Measurements from ENCODE around the gene ERBB4. TPM values are rescaled to one million over a fixed set of nuclear protein-coding genes. Genes with fewer than 3 reads are reported as not detected.

ERBB4 gene
- polyA plus RNA-seq, 2 of the 4 experiments (the other 2 are of a cell fraction): not detected

GRCh38 chr2:211449819-211450218 is 1088.8 kb downstream of the ERBB4 start:
- FAIRE-seq (no peak), DNase-seq (ENCODE audit: low read depth in 1 of 2, low spot score in 1 of 2) (no peak), ATAC-seq (no peak)
- CTCF ChIA-PET: no interaction called here
- Histone ChIP-seq H3K4me3 (no peak overlapping the region), H3K9me3 (no peaks in the 10 kb centered on the region), H3K4me2 (no peak overlapping the region), H3K27ac (no peak overlapping the region), H3K4me1 (no peaks in the 10 kb centered on the region)
- no peak for TF ChIP-seq ESRRA (IDR thresholded peaks at IDR 0.05; ENCODE audit: borderline replicate concordance, low read length)
- TF ChIP-seq ZFP36 (IDR thresholded peaks at IDR 0.05; ENCODE audit: borderline replicate concordance, partially characterized antibody): peak; percentile 20
- POLR2A ChIA-PET: no interaction called here
- 65% methylated on average over 1 of the region's 1 CpG for WGBS (ENCODE audit: missing lambda C conversion rate)

GRCh38 chr2:211447548-211447947 is 1091.1 kb downstream of the ERBB4 start:
- 38% methylated on average over 1 of the region's 1 CpG for WGBS (ENCODE audit: missing lambda C conversion rate)
- CTCF ChIA-PET: interaction anchor here (1.2 kb wide), 1 partner anchor 8 kb away, joined by 3 read pairs; no protein-coding TSS in a partner anchor
- Histone ChIP-seq H3K4me1 (no peaks in the 10 kb centered on the region), H3K4me2 (no peak overlapping the region), H3K9me3 (no peaks in the 10 kb centered on the region), H3K27ac (no peak overlapping the region), H3K4me3 (no peak overlapping the region)
- TF ChIP-seq JUNB (IDR thresholded peaks at IDR 0.05) (no peak), RNF2 (IDR thresholded peaks at IDR 0.05; ENCODE audit: borderline replicate concordance, low read depth) (no peak), CEBPB (IDR thresholded peaks at IDR 0.05) (no peak), REST (IDR thresholded peaks at IDR 0.05) (no peak), TP53 (CRISPR knock-in tag; IDR thresholded peaks at IDR 0.05) (no peak), ZNF302 (CRISPR knock-in tag; IDR thresholded peaks at IDR 0.05) (no peak), HMGXB4 (CRISPR knock-in tag; IDR thresholded peaks at IDR 0.05; ENCODE audit: borderline replicate concordance) (no peak), POLR2AphosphoS2 (conservative IDR thresholded peaks at IDR 0.05; ENCODE audit: low read length) (no peak), NPAS2 (CRISPR knock-in tag; IDR thresholded peaks at IDR 0.05; ENCODE audit: borderline replicate concordance) (no peak), USF2 (IDR thresholded peaks at IDR 0.05) (no peak)
- TF ChIP-seq, protein P1, sequence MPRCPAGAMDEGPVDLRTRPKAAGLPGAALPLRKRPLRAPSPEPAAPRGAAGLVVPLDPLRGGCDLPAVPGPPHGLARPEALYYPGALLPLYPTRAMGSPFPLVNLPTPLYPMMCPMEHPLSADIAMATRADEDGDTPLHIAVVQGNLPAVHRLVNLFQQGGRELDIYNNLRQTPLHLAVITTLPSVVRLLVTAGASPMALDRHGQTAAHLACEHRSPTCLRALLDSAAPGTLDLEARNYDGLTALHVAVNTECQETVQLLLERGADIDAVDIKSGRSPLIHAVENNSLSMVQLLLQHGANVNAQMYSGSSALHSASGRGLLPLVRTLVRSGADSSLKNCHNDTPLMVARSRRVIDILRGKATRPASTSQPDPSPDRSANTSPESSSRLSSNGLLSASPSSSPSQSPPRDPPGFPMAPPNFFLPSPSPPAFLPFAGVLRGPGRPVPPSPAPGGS (IDR thresholded peaks at IDR 0.05): no peak
- no peak for ATAC-seq
- DNase-seq (ENCODE audit: low read depth in 1 of 2, low spot score in 1 of 2): no peak
- POLR2A ChIA-PET: no interaction called here
- no peak for FAIRE-seq

- TF ChIP-seq MAFK (IDR thresholded peaks at IDR 0.05; ENCODE audit: partially characterized antibody) (no peak), EP300 (IDR thresholded peaks at IDR 0.05) (no peak)
- FAIRE-seq (no peak), DNase-seq (ENCODE audit: low read depth in 1 of 2, low spot score in 1 of 2) (no peak), ATAC-seq (no peak)
- Histone ChIP-seq H3K4me2 (no peak overlapping the region), H3K27ac (no peak overlapping the region), H3K9me3 (no peaks in the 10 kb centered on the region), H3K4me1 (no peaks in the 10 kb centered on the region), H3K4me3 (no peak overlapping the region)
- WGBS (ENCODE audit: missing lambda C conversion rate): 52% methylated on average over 2 of the region's 2 CpGs
- ChIA-PET POLR2A (no interaction called here), CTCF (no interaction called here)
Measured at GRCh38 chr2:211440107-211440506, 1098.5 kb downstream of the ERBB4 start.
